ENCODE results near the gene ITM2A.

The ITM2A gene

DNA sequence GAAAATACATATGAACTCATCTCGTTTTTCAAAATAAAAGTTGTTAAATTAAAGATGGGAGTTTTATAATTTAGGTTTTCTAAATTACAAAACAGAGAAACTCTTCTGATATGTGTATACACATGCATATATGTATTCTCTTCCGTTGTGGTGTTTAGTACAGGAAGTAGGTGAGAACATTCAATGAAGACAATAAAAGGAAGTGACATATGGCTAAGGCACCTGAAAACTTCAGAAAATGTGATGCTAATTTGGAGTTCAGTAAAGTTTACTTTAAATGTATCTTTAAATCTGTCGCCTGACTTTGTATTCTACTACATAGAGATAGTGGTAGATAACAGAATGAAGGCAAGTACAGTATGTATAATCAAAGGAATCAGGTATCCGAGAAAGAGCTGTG, 33.5 kb upstream of the ITM2A start (continued):
- TF ChIP-seq, protein P1, sequence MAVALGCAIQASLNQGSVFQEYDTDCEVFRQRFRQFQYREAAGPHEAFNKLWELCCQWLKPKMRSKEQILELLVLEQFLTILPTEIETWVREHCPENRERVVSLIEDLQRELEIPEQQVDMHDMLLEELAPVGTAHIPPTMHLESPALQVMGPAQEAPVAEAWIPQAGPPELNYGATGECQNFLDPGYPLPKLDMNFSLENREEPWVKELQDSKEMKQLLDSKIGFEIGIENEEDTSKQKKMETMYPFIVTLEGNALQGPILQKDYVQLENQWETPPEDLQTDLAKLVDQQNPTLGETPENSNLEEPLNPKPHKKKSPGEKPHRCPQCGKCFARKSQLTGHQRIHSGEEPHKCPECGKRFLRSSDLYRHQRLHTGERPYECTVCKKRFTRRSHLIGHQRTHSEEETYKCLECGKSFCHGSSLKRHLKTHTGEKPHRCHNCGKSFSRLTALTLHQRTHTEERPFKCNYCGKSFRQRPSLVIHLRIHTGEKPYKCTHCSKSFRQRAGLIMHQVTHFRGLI (tag by site-specific recombination; IDR thresholded peaks at IDR 0.05): no peak
- TF ChIP-seq ZNF596 (tag by site-specific recombination; IDR thresholded peaks at IDR 0.05) (no peak), ZNF544 (tag by site-specific recombination; IDR thresholded peaks at IDR 0.05) (no peak)
- TF ChIP-seq, protein P2, sequence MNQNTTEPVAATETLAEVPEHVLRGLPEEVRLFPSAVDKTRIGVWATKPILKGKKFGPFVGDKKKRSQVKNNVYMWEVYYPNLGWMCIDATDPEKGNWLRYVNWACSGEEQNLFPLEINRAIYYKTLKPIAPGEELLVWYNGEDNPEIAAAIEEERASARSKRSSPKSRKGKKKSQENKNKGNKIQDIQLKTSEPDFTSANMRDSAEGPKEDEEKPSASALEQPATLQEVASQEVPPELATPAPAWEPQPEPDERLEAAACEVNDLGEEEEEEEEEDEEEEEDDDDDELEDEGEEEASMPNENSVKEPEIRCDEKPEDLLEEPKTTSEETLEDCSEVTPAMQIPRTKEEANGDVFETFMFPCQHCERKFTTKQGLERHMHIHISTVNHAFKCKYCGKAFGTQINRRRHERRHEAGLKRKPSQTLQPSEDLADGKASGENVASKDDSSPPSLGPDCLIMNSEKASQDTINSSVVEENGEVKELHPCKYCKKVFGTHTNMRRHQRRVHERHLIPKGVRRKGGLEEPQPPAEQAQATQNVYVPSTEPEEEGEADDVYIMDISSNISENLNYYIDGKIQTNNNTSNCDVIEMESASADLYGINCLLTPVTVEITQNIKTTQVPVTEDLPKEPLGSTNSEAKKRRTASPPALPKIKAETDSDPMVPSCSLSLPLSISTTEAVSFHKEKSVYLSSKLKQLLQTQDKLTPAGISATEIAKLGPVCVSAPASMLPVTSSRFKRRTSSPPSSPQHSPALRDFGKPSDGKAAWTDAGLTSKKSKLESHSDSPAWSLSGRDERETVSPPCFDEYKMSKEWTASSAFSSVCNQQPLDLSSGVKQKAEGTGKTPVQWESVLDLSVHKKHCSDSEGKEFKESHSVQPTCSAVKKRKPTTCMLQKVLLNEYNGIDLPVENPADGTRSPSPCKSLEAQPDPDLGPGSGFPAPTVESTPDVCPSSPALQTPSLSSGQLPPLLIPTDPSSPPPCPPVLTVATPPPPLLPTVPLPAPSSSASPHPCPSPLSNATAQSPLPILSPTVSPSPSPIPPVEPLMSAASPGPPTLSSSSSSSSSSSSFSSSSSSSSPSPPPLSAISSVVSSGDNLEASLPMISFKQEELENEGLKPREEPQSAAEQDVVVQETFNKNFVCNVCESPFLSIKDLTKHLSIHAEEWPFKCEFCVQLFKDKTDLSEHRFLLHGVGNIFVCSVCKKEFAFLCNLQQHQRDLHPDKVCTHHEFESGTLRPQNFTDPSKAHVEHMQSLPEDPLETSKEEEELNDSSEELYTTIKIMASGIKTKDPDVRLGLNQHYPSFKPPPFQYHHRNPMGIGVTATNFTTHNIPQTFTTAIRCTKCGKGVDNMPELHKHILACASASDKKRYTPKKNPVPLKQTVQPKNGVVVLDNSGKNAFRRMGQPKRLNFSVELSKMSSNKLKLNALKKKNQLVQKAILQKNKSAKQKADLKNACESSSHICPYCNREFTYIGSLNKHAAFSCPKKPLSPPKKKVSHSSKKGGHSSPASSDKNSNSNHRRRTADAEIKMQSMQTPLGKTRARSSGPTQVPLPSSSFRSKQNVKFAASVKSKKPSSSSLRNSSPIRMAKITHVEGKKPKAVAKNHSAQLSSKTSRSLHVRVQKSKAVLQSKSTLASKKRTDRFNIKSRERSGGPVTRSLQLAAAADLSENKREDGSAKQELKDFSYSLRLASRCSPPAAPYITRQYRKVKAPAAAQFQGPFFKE (tag by site-specific recombination; IDR thresholded peaks at IDR 0.05; ENCODE audit: borderline replicate concordance): no peak
- TF ChIP-seq, protein P3, sequence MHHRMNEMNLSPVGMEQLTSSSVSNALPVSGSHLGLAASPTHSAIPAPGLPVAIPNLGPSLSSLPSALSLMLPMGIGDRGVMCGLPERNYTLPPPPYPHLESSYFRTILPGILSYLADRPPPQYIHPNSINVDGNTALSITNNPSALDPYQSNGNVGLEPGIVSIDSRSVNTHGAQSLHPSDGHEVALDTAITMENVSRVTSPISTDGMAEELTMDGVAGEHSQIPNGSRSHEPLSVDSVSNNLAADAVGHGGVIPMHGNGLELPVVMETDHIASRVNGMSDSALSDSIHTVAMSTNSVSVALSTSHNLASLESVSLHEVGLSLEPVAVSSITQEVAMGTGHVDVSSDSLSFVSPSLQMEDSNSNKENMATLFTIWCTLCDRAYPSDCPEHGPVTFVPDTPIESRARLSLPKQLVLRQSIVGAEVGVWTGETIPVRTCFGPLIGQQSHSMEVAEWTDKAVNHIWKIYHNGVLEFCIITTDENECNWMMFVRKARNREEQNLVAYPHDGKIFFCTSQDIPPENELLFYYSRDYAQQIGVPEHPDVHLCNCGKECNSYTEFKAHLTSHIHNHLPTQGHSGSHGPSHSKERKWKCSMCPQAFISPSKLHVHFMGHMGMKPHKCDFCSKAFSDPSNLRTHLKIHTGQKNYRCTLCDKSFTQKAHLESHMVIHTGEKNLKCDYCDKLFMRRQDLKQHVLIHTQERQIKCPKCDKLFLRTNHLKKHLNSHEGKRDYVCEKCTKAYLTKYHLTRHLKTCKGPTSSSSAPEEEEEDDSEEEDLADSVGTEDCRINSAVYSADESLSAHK (tag by site-specific recombination; IDR thresholded peaks at IDR 0.05): no peak
- TF ChIP-seq, protein P4, sequence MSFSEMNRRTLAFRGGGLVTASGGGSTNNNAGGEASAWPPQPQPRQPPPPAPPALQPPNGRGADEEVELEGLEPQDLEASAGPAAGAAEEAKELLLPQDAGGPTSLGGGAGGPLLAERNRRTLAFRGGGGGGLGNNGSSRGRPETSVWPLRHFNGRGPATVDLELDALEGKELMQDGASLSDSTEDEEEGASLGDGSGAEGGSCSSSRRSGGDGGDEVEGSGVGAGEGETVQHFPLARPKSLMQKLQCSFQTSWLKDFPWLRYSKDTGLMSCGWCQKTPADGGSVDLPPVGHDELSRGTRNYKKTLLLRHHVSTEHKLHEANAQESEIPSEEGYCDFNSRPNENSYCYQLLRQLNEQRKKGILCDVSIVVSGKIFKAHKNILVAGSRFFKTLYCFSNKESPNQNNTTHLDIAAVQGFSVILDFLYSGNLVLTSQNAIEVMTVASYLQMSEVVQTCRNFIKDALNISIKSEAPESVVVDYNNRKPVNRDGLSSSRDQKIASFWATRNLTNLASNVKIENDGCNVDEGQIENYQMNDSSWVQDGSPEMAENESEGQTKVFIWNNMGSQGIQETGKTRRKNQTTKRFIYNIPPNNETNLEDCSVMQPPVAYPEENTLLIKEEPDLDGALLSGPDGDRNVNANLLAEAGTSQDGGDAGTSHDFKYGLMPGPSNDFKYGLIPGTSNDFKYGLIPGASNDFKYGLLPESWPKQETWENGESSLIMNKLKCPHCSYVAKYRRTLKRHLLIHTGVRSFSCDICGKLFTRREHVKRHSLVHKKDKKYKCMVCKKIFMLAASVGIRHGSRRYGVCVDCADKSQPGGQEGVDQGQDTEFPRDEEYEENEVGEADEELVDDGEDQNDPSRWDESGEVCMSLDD (tag by site-specific recombination; IDR thresholded peaks at IDR 0.05): no peak
- TF ChIP-seq, protein P5, sequence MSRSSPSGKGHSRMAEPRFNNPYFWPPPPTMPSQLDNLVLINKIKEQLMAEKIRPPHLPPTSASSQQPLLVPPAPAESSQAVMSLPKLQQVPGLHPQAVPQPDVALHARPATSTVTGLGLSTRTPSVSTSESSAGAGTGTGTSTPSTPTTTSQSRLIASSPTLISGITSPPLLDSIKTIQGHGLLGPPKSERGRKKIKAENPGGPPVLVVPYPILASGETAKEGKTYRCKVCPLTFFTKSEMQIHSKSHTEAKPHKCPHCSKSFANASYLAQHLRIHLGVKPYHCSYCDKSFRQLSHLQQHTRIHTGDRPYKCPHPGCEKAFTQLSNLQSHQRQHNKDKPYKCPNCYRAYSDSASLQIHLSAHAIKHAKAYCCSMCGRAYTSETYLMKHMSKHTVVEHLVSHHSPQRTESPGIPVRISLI (tag by site-specific recombination; IDR thresholded peaks at IDR 0.05): no peak

DNA sequence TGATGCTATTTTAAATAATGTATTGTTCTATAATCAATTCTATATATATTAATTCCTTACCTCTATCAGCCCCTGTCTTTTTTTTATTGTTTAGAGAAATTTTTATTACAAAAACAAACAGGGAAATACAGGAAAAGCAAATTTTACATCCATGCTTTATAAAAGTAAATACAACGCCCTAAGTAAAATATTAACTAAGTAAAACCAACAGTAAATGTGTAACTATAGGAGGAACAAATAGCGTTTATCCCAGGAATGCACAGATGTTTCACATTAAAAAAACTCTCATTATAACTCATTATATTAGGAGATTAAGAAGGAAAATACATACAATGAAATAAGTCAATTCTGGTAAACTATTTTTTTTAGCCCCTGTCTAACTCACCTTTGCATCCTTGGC, 8.2 kb upstream of the ITM2A start:
- no peak overlapping the region for H3K27ac ChIP-seq (ENCODE audit: extremely low read depth, low read depth, low read length)
- POLR2A ChIA-PET: no interaction called here
- no peaks in the 10 kb centered on the region; the same call in none of the 2 replicates for H3K9me3 ChIP-seq (ENCODE audit: control insufficient read depth, insufficient read depth, low read depth, low read length)
- no peaks in the 10 kb centered on the region for H3K4me1 ChIP-seq (ENCODE audit: control insufficient read depth, insufficient read depth, low read length)
- H3K4me3 ChIP-seq (ENCODE audit: low read depth, low read length): no peak overlapping the region
- CTCF ChIA-PET: interaction anchor here (0.6 kb wide), 1 partner anchor 18 kb away, joined by 3 read pairs; no protein-coding TSS in a partner anchor
- no peaks in the 10 kb centered on the region for H3K36me3 ChIP-seq (ENCODE audit: control insufficient read depth in 2 of 2, insufficient read depth in 1 of 2, low read length in 2 of 2)
- TF ChIP-seq BCL11B (tag by site-specific recombination; IDR thresholded peaks at IDR 0.05; ENCODE audit: low read depth) (no peak), KLF8 (tag by site-specific recombination; IDR thresholded peaks at IDR 0.05) (no peak), ZSCAN23 (tag by site-specific recombination; IDR thresholded peaks at IDR 0.05) (no peak), OSR2 (tag by site-specific recombination; IDR thresholded peaks at IDR 0.05) (no peak), OVOL3 (tag by site-specific recombination; IDR thresholded peaks at IDR 0.05) (no peak), TRIM28 (IDR thresholded peaks at IDR 0.05; ENCODE audit: borderline replicate concordance, low read length) (no peak), HOXD13 (CRISPR knock-in tag; IDR thresholded peaks at IDR 0.05; ENCODE audit: borderline replicate concordance) (no peak)
- TF ChIP-seq, protein P4 (tag by site-specific recombination; IDR thresholded peaks at IDR 0.05): no peak
- TF ChIP-seq, protein P6, sequence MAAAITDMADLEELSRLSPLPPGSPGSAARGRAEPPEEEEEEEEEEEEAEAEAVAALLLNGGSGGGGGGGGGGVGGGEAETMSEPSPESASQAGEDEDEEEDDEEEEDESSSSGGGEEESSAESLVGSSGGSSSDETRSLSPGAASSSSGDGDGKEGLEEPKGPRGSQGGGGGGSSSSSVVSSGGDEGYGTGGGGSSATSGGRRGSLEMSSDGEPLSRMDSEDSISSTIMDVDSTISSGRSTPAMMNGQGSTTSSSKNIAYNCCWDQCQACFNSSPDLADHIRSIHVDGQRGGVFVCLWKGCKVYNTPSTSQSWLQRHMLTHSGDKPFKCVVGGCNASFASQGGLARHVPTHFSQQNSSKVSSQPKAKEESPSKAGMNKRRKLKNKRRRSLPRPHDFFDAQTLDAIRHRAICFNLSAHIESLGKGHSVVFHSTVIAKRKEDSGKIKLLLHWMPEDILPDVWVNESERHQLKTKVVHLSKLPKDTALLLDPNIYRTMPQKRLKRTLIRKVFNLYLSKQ (tag by site-specific recombination; IDR thresholded peaks at IDR 0.05; ENCODE audit: borderline replicate concordance): no peak
- TF ChIP-seq, protein P7, sequence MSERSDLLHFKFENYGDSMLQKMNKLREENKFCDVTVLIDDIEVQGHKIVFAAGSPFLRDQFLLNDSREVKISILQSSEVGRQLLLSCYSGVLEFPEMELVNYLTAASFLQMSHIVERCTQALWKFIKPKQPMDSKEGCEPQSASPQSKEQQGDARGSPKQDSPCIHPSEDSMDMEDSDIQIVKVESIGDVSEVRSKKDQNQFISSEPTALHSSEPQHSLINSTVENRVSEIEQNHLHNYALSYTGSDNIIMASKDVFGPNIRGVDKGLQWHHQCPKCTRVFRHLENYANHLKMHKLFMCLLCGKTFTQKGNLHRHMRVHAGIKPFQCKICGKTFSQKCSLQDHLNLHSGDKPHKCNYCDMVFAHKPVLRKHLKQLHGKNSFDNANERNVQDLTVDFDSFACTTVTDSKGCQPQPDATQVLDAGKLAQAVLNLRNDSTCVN (tag by site-specific recombination; optimal IDR thresholded peaks at IDR 0.05): no peak
